Activated naive CD8-positive, alpha-beta T cell treated with anti-CD3 and anti-CD28 coated beads for 36 hours (primary cell): ENCODE data around the gene AKTIP. TPM values are rescaled to one million over a fixed set of nuclear protein-coding genes. Genes with fewer than 3 reads are reported as not detected.
A peak's percentile ranks its signal among the peaks of the same experiment; 100 is the strongest.
"Not testable (repeated sequence)": the region's sequence is repeated elsewhere in the genome, so short reads cannot be mapped to it uniquely, and the experiment has no call there.

Source experiments
- DNase-seq: peaks from one replicate; pipeline ENCODE4 v3.0.0; 2021
- H3K27ac Mint-ChIP-seq: one replicate; pipeline ENCODE4 v1.8.0; 2022; ENCODE audit warnings: mild to moderate bottlenecking, moderate library complexity, mixed read lengths
- H3K27me3 Mint-ChIP-seq: one replicate; pipeline ENCODE4 v1.8.0; 2022; ENCODE audit warnings: mild to moderate bottlenecking, mixed read lengths
- H3K36me3 Mint-ChIP-seq: one replicate; pipeline ENCODE4 v1.8.0; 2021; ENCODE audit warnings: mild to moderate bottlenecking, mixed read lengths
- H3K4me1 Mint-ChIP-seq: one replicate; pipeline ENCODE4 v1.8.0; 2021; ENCODE audit warnings: mixed read lengths
- H3K4me3 Mint-ChIP-seq: one replicate; pipeline ENCODE4 v1.8.0; 2022; ENCODE audit warnings: mild to moderate bottlenecking, moderate library complexity, mixed read lengths
- H3K9me3 Mint-ChIP-seq: one replicate; pipeline ENCODE4 v1.8.0; 2022; ENCODE audit warnings: mixed read lengths
- total RNA-seq, 2 experiments: library from RNA; stranded (reverse); gene quantifications; one replicate each; pipeline ENCODE4 v1.2.3, GENCODE V29; 2021

Gene AKTIP
- total RNA-seq, 2 experiments from 2014 or later, result 26.6 to 27.1 TPM

GRCh38 chr16:53523971-53524548, 21.1 kb upstream of the AKTIP start:
- Mint-ChIP-seq H3K4me1 (peaks cover 8% of the 10 kb centered on the region), H3K36me3 (peaks cover 2% of the 10 kb centered on the region), H3K4me3 (no peak overlapping the region), H3K27ac (no peak overlapping the region), H3K9me3 (peaks cover 2% of the 10 kb centered on the region), H3K27me3 (peaks cover 9% of the 10 kb centered on the region)
- DNase-seq, result no peak

- peaks cover 2% of the 10 kb centered on the region for H3K9me3 Mint-ChIP-seq
- H3K27ac Mint-ChIP-seq, result no peak overlapping the region
- H3K27me3 Mint-ChIP-seq, result peaks cover 9% of the 10 kb centered on the region
- DNase-seq, result no peak
- H3K36me3 Mint-ChIP-seq, result peaks cover 2% of the 10 kb centered on the region
- H3K4me3 Mint-ChIP-seq, result no peak overlapping the region
- H3K4me1 Mint-ChIP-seq, result peaks cover 16% of the 10 kb centered on the region
Measured at GRCh38 chr16:53523126-53523804, 20.3 kb upstream of the AKTIP start.

GRCh38 chr16:53519417-53520091, 16.5 kb upstream of the AKTIP start:
- H3K27ac Mint-ChIP-seq, result peak overlapping the region; percentile 80
- H3K9me3 Mint-ChIP-seq, result peaks cover 2% of the 10 kb centered on the region
- H3K36me3 Mint-ChIP-seq, result peaks cover 7% of the 10 kb centered on the region
- peaks cover 37% of the 10 kb centered on the region for H3K4me1 Mint-ChIP-seq
- no peak for DNase-seq
- H3K27me3 Mint-ChIP-seq, result peaks cover 19% of the 10 kb centered on the region
- H3K4me3 Mint-ChIP-seq, result peak overlapping the region; percentile 57

GRCh38 chr16:53518550-53519416, 15.8 kb upstream of the AKTIP start:
- Mint-ChIP-seq H3K36me3 (peaks cover 13% of the 10 kb centered on the region), H3K4me1 (peaks cover 41% of the 10 kb centered on the region), H3K27me3 (peaks cover 26% of the 10 kb centered on the region), H3K9me3 (peaks cover 8% of the 10 kb centered on the region), H3K27ac (peak overlapping the region; percentile 80), H3K4me3 (peak overlapping the region; percentile 57)
- DNase-seq, result peak; percentile 78

- H3K9me3 Mint-ChIP-seq, result peaks cover 8% of the 10 kb centered on the region
- DNase-seq, result no peak
- H3K27me3 Mint-ChIP-seq, result peaks cover 26% of the 10 kb centered on the region
- H3K36me3 Mint-ChIP-seq, result peaks cover 13% of the 10 kb centered on the region
- H3K4me3 Mint-ChIP-seq, result peak overlapping the region; percentile 66
- peaks cover 41% of the 10 kb centered on the region for H3K4me1 Mint-ChIP-seq
- H3K27ac Mint-ChIP-seq, result peak overlapping the region; percentile 46
Measured at GRCh38 chr16:53517851-53518250, 14.8 kb upstream of the AKTIP start.

GRCh38 chr16:53515811-53516210, 12.8 kb upstream of the AKTIP start:
- Mint-ChIP-seq H3K27me3 (peaks cover 25% of the 10 kb centered on the region), H3K27ac (no peak overlapping the region), H3K36me3 (peaks cover 13% of the 10 kb centered on the region), H3K4me3 (no peak overlapping the region), H3K9me3 (peaks cover 8% of the 10 kb centered on the region), H3K4me1 (peaks cover 42% of the 10 kb centered on the region)
- DNase-seq, result no peak

- Mint-ChIP-seq H3K9me3 (peaks cover 8% of the 10 kb centered on the region), H3K27me3 (peaks cover 21% of the 10 kb centered on the region), H3K36me3 (peaks cover 13% of the 10 kb centered on the region), H3K4me1 (peaks cover 47% of the 10 kb centered on the region), H3K4me3 (no peak overlapping the region), H3K27ac (no peak overlapping the region)
- no peak for DNase-seq
Measured at GRCh38 chr16:53515259-53515658, 12.2 kb upstream of the AKTIP start.

GRCh38 chr16:53512795-53513194, 9.8 kb upstream of the AKTIP start:
- DNase-seq, H3K9me3 Mint-ChIP-seq, H3K4me3 Mint-ChIP-seq, H3K27ac Mint-ChIP-seq: not testable (repeated sequence)
- peaks cover 27% of the 10 kb centered on the region for H3K4me1 Mint-ChIP-seq
- H3K27me3 Mint-ChIP-seq, result peaks cover 19% of the 10 kb centered on the region
- peaks cover 10% of the 10 kb centered on the region for H3K36me3 Mint-ChIP-seq

GRCh38 chr16:53511403-53512280, 8.6 kb upstream of the AKTIP start:
- H3K4me1 Mint-ChIP-seq, result peaks cover 23% of the 10 kb centered on the region
- H3K4me3 Mint-ChIP-seq, result no peak overlapping the region
- DNase-seq, result no peak
- no peak overlapping the region for H3K27ac Mint-ChIP-seq
- H3K9me3 Mint-ChIP-seq, result peaks cover 6% of the 10 kb centered on the region
- H3K36me3 Mint-ChIP-seq, result peaks cover 10% of the 10 kb centered on the region
- H3K27me3 Mint-ChIP-seq, result peaks cover 14% of the 10 kb centered on the region

GRCh38 chr16:53511084-53511402, 8.0 kb upstream of the AKTIP start:
- no peak overlapping the region for H3K27ac Mint-ChIP-seq
- H3K4me3 Mint-ChIP-seq, result no peak overlapping the region
- H3K36me3 Mint-ChIP-seq, result peaks cover 10% of the 10 kb centered on the region
- H3K4me1 Mint-ChIP-seq, result peaks cover 26% of the 10 kb centered on the region
- peaks cover 6% of the 10 kb centered on the region for H3K9me3 Mint-ChIP-seq
- H3K27me3 Mint-ChIP-seq, result peaks cover 12% of the 10 kb centered on the region
- no peak for DNase-seq

- Mint-ChIP-seq H3K27ac (no peak overlapping the region), H3K36me3 (peaks cover 7% of the 10 kb centered on the region), H3K4me3 (no peak overlapping the region), H3K9me3 (peaks cover 6% of the 10 kb centered on the region), H3K4me1 (peaks cover 26% of the 10 kb centered on the region), H3K27me3 (peaks cover 8% of the 10 kb centered on the region)
- no peak for DNase-seq
Measured at GRCh38 chr16:53510704-53511070, 7.7 kb upstream of the AKTIP start.

GRCh38 chr16:53509906-53510703, 7.1 kb upstream of the AKTIP start:
- peaks cover 6% of the 10 kb centered on the region for H3K9me3 Mint-ChIP-seq
- H3K4me1 Mint-ChIP-seq, result peaks cover 23% of the 10 kb centered on the region
- DNase-seq, result peak; percentile 26
- H3K4me3 Mint-ChIP-seq, result no peak overlapping the region
- peaks cover 6% of the 10 kb centered on the region for H3K36me3 Mint-ChIP-seq
- H3K27ac Mint-ChIP-seq, result no peak overlapping the region
- peaks cover 7% of the 10 kb centered on the region for H3K27me3 Mint-ChIP-seq

GRCh38 chr16:53507464-53508179, 4.6 kb upstream of the AKTIP start:
- no peaks in the 10 kb centered on the region for H3K27me3 Mint-ChIP-seq
- peaks cover 26% of the 10 kb centered on the region for H3K4me1 Mint-ChIP-seq
- H3K27ac Mint-ChIP-seq, result no peak overlapping the region
- H3K36me3 Mint-ChIP-seq, result no peaks in the 10 kb centered on the region
- H3K9me3 Mint-ChIP-seq, result no peaks in the 10 kb centered on the region
- DNase-seq, result no peak
- no peak overlapping the region for H3K4me3 Mint-ChIP-seq
